ENCODE data around the gene SHISA9.

The SHISA9 gene

GRCh38 chr16:13269359-13269758 lies 368.0 kb downstream of the SHISA9 start:
- no peak for FAIRE-seq
- no peak for DNase-seq (ENCODE audit: insufficient read length, low spot score)
- no peak for TF ChIP-seq CTCF (IDR thresholded peaks at IDR 0.05; ENCODE audit: insufficient read depth, missing control alignments)

GRCh38 chr16:13269905-13270528 lies 368.6 kb downstream of the SHISA9 start:
- no peak for DNase-seq (ENCODE audit: insufficient read length, low spot score)
- TF ChIP-seq CTCF (IDR thresholded peaks at IDR 0.05; ENCODE audit: insufficient read depth, missing control alignments), result no peak
- FAIRE-seq, result no peak

GRCh38 chr16:13270602-13271001 lies 369.2 kb downstream of the SHISA9 start:
- TF ChIP-seq CTCF (IDR thresholded peaks at IDR 0.05; ENCODE audit: insufficient read depth, missing control alignments), result no peak
- DNase-seq (ENCODE audit: insufficient read length, low spot score) (no peak), FAIRE-seq (no peak)

GRCh38 chr16:13289515-13289914 lies 388.1 kb downstream of the SHISA9 start:
- FAIRE-seq (no peak), DNase-seq (ENCODE audit: insufficient read length, low spot score) (no peak)
- no peak for TF ChIP-seq CTCF (IDR thresholded peaks at IDR 0.05; ENCODE audit: insufficient read depth, missing control alignments)
